ENCODE measurements around the gene POLE. TPM values are rescaled to one million over a fixed set of nuclear protein-coding genes. Genes with fewer than 3 reads are reported as not detected.

Gene POLE
- total RNA-seq, 2 donors from 2014 or later = 12.5 to 36.9 TPM

DNA sequence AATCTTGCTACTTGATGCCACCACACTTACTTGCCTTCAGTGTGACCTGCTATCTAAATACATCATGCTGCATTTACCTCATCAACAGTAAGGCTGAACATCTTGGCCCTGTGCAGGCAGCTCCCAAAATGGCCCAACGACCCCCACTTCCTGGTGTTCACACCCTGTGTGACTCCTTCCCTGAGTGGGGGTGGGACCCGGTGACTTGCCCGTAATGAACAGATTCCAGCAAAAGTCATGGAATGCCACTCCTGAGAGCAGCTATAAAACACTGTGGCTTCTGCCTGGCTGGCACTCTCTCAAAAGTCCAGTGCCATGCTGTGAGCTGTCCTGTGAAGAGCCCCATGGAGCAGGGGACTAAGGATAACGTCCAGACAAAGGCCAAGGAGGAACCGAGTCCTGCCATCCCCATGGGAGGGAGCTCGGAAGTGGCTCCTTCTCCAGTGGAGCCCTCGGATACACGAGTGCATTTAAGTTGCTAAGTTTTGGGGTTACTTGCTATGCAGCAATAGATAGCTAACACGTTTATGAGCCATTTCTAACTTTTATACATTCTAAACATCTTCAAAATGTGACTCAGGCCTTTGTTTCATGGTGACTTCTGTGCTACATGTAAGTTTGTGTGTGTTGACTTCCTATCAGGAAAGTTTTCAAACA lies 35.6 kb downstream of the POLE start:
- no peaks in the 10 kb centered on the region for H3K27me3 ChIP-seq
- no peak for TF ChIP-seq POLR2A (IDR thresholded peaks at IDR 0.05)
- TF ChIP-seq, protein P1, sequence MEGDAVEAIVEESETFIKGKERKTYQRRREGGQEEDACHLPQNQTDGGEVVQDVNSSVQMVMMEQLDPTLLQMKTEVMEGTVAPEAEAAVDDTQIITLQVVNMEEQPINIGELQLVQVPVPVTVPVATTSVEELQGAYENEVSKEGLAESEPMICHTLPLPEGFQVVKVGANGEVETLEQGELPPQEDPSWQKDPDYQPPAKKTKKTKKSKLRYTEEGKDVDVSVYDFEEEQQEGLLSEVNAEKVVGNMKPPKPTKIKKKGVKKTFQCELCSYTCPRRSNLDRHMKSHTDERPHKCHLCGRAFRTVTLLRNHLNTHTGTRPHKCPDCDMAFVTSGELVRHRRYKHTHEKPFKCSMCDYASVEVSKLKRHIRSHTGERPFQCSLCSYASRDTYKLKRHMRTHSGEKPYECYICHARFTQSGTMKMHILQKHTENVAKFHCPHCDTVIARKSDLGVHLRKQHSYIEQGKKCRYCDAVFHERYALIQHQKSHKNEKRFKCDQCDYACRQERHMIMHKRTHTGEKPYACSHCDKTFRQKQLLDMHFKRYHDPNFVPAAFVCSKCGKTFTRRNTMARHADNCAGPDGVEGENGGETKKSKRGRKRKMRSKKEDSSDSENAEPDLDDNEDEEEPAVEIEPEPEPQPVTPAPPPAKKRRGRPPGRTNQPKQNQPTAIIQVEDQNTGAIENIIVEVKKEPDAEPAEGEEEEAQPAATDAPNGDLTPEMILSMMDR (IDR thresholded peaks at IDR 0.05) = no peak
- H3K9me3 ChIP-seq = no peaks in the 10 kb centered on the region
- peaks cover 0 to 10% of the 10 kb centered on the region in 2 donors for H3K36me3 ChIP-seq (replicated peaks in 1 of 2; ENCODE audit: insufficient read depth in 1 of 2, low read depth in 2 of 2)
- H3K4me3 ChIP-seq = no peak overlapping the region
- WGBS, 2 donors = 75 to 82% methylated on average over 7 to 9 of the region's 9 CpGs
- ATAC-seq (no peak), DNase-seq (no peak)
- no peak overlapping the region for H3K27ac ChIP-seq
- no peaks in the 10 kb centered on the region for H3K4me1 ChIP-seq
- intact Hi-C loops (cut with DNase I) = no loop called here

GRCh38 chr12:132649226-132649945 lies 37.8 kb downstream of the POLE start:
- Histone ChIP-seq H3K36me3 (replicated peaks in 1 of 2; ENCODE audit: insufficient read depth in 1 of 2, low read depth in 2 of 2) (peaks cover 0 to 7% of the 10 kb centered on the region in 2 donors), H3K27me3 (no peaks in the 10 kb centered on the region), H3K27ac (no peak overlapping the region), H3K9me3 (no peaks in the 10 kb centered on the region), H3K4me3 (no peak overlapping the region), H3K4me1 (no peaks in the 10 kb centered on the region)
- DNase-seq = no peak
- TF ChIP-seq, protein P1 (IDR thresholded peaks at IDR 0.05) = no peak
- TF ChIP-seq POLR2A (IDR thresholded peaks at IDR 0.05) = no peak
- ATAC-seq = no peak
- intact Hi-C loops (cut with DNase I) = no loop called here
- WGBS, 2 donors = 93 to 94% methylated on average over 14 to 17 of the region's 27 CpGs

- ATAC-seq (no peak), DNase-seq (no peak)
- intact Hi-C loops (cut with DNase I) = no loop called here
- no peak overlapping the region for H3K27ac ChIP-seq
- H3K4me3 ChIP-seq = no peak overlapping the region
- H3K4me1 ChIP-seq = no peaks in the 10 kb centered on the region
- WGBS, 2 donors = 94% methylated on average over 22 to 24 of the region's 24 CpGs
- no peaks in the 10 kb centered on the region for H3K9me3 ChIP-seq
- no peak for TF ChIP-seq POLR2A (IDR thresholded peaks at IDR 0.05)
- TF ChIP-seq, protein P1 (IDR thresholded peaks at IDR 0.05) = no peak
- H3K27me3 ChIP-seq = no peaks in the 10 kb centered on the region
- peaks cover 0 to 4% of the 10 kb centered on the region in 2 donors for H3K36me3 ChIP-seq (replicated peaks in 1 of 2; ENCODE audit: insufficient read depth in 1 of 2, low read depth in 2 of 2)
These were observed 38.4 kb downstream of the POLE start for GRCh38 chr12:132648616-132649225.

GRCh38 chr12:132647858-132648257 lies 39.3 kb downstream of the POLE start:
- TF ChIP-seq, protein P1 (IDR thresholded peaks at IDR 0.05) = no peak
- TF ChIP-seq POLR2A (IDR thresholded peaks at IDR 0.05) = no peak
- Histone ChIP-seq H3K4me3 (no peak overlapping the region), H3K9me3 (no peaks in the 10 kb centered on the region), H3K36me3 (replicated peaks in 1 of 2; ENCODE audit: insufficient read depth in 1 of 2, low read depth in 2 of 2) (peaks cover 0 to 5% of the 10 kb centered on the region in 2 donors), H3K4me1 (no peaks in the 10 kb centered on the region), H3K27me3 (no peaks in the 10 kb centered on the region), H3K27ac (no peak overlapping the region)
- ATAC-seq = no peak
- no peak for DNase-seq
- intact Hi-C loops (cut with DNase I) = no loop called here
- 95% methylated on average over 10 of the region's 10 CpGs for WGBS, 2 donors

Measured in body of pancreas (tissue), 4 donors.